ENCODE results near the gene RGL1. TPM values are rescaled to one million over a fixed set of nuclear protein-coding genes. Genes with fewer than 3 reads are reported as not detected.

Gene RGL1
- total RNA-seq, 4 donors from 2014 or later: 10.6 to 13.8 (median 11.3) TPM

DNA sequence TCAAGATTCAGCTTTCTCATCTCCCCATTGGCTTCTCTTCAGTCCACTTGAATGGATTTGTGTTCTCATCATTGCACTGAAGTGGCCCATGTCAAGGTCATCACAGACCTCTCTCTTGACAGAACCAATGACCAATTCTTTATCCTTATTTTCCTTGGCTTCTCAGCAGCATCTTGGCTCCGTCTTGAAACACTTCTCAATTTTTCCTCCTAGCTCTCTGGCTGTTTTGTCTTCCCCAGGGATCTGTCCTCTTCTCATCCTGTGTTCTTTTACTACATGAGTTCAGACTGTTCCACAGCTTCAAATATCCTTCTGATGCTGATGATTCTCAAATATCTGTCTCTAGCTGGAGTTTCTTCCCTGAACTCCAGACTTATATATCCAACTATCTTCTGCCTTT is 154.0 kb downstream of the RGL1 start:
- DNase-seq (ENCODE audit: low spot score in 2 of 2): no peak
- peak overlapping the region; percentile 63 for H3K27ac ChIP-seq
- H3K9me3 ChIP-seq: no peaks in the 10 kb centered on the region
- TF ChIP-seq POLR2A (IDR thresholded peaks at IDR 0.05): no peak
- no peak for TF ChIP-seq EP300 (IDR thresholded peaks at IDR 0.05)
- TF ChIP-seq POLR2AphosphoS5 (IDR thresholded peaks at IDR 0.05): no peak
- TF ChIP-seq CTCF (IDR thresholded peaks at IDR 0.05): no peak
- 68% methylated on average over 1 of the region's 1 CpG for WGBS
- no peaks in the 10 kb centered on the region for H3K4me1 ChIP-seq
- H3K4me3 ChIP-seq: no peak overlapping the region
- no peaks in the 10 kb centered on the region for H3K36me3 ChIP-seq
- H3K27me3 ChIP-seq: no peaks in the 10 kb centered on the region

DNA sequence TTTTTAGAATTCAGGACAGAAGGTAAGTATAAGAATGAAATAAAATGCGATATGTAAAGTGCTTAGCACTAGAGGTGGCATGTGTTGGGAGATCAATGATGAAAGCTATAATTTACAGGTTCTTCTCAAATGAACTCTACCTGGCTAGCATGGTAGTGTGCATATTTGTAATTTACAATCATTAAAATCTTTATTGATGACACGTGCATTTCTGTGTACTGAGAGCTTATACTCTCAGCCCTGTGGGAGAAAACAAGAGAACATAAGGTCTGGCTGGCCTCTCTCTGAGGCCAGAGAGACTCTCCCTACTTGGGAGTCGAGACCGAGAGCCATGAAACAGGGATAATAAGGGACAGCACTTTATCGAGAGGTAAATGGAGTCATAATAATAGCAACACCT is 156.2 kb downstream of the RGL1 start:
- Histone ChIP-seq H3K27ac (no peak overlapping the region), H3K27me3 (no peaks in the 10 kb centered on the region), H3K4me1 (no peaks in the 10 kb centered on the region), H3K9me3 (no peaks in the 10 kb centered on the region), H3K4me3 (no peak overlapping the region), H3K36me3 (no peaks in the 10 kb centered on the region)
- no peak for DNase-seq (ENCODE audit: low spot score in 2 of 2)
- TF ChIP-seq CTCF (IDR thresholded peaks at IDR 0.05) (no peak), EP300 (IDR thresholded peaks at IDR 0.05) (no peak), POLR2AphosphoS5 (IDR thresholded peaks at IDR 0.05) (no peak), POLR2A (IDR thresholded peaks at IDR 0.05) (no peak)
- 84% methylated on average over 5 of the region's 5 CpGs for WGBS

DNA sequence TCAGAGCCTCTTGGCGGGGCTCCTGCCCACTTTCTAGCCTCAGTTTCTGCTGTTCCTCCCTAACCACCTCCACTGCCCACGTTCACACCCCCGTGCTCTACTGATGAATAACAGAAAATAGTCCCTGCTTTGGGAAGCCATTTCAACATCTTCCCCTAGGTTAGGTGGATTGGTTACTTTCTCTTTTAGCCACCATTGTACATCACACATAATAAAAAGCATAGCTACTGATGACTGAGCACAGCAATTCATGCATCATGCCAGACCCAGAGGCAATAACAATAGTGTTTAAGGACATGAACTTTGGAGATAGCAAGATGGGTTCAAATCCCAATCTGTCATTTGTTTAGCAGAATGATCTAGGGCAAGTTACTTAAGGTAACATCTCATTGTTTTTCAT is 158.0 kb downstream of the RGL1 start:
- no peak for TF ChIP-seq EP300 (IDR thresholded peaks at IDR 0.05)
- TF ChIP-seq POLR2A (IDR thresholded peaks at IDR 0.05): no peak
- TF ChIP-seq POLR2AphosphoS5 (IDR thresholded peaks at IDR 0.05): no peak
- Histone ChIP-seq H3K27ac (no peak overlapping the region), H3K4me3 (no peak overlapping the region), H3K27me3 (no peaks in the 10 kb centered on the region), H3K9me3 (no peaks in the 10 kb centered on the region), H3K36me3 (no peaks in the 10 kb centered on the region), H3K4me1 (no peaks in the 10 kb centered on the region)
- DNase-seq (ENCODE audit: low spot score in 2 of 2): no peak
- whole genome bisulfite sequencing: 94% methylated on average over 3 of the region's 3 CpGs

- DNase-seq (ENCODE audit: low spot score in 2 of 2): no peak
- WGBS: 91% methylated on average over 1 of the region's 1 CpG
- Histone ChIP-seq H3K27ac (no peak overlapping the region), H3K27me3 (no peaks in the 10 kb centered on the region), H3K36me3 (no peaks in the 10 kb centered on the region), H3K4me3 (no peak overlapping the region), H3K4me1 (no peaks in the 10 kb centered on the region), H3K9me3 (no peaks in the 10 kb centered on the region)
- TF ChIP-seq POLR2AphosphoS5 (IDR thresholded peaks at IDR 0.05) (no peak), EP300 (IDR thresholded peaks at IDR 0.05) (no peak), POLR2A (IDR thresholded peaks at IDR 0.05) (no peak), CTCF (IDR thresholded peaks at IDR 0.05) (no peak)
Observed at GRCh38 chr1:183965726-183966125, 160.8 kb downstream of the RGL1 start.

- no peaks in the 10 kb centered on the region for H3K27me3 ChIP-seq
- no peak overlapping the region for H3K27ac ChIP-seq
- TF ChIP-seq EP300 (IDR thresholded peaks at IDR 0.05): no peak
- TF ChIP-seq CTCF (IDR thresholded peaks at IDR 0.05): no peak
- TF ChIP-seq POLR2AphosphoS5 (IDR thresholded peaks at IDR 0.05): no peak
- TF ChIP-seq POLR2A (IDR thresholded peaks at IDR 0.05): no peak
- H3K36me3 ChIP-seq: no peaks in the 10 kb centered on the region
- no peak overlapping the region for H3K4me3 ChIP-seq
- H3K4me1 ChIP-seq: no peaks in the 10 kb centered on the region
- H3K9me3 ChIP-seq: no peaks in the 10 kb centered on the region
- no peak for DNase-seq (ENCODE audit: low spot score in 2 of 2)
- WGBS: 85% methylated on average over 3 of the region's 3 CpGs
Observed at GRCh38 chr1:183966487-183966886, 161.6 kb downstream of the RGL1 start.

- no peak for DNase-seq (ENCODE audit: low spot score in 2 of 2)
- 75% methylated on average over 2 of the region's 2 CpGs for WGBS
- no peaks in the 10 kb centered on the region for H3K9me3 ChIP-seq
- H3K4me1 ChIP-seq: no peaks in the 10 kb centered on the region
- TF ChIP-seq CTCF (IDR thresholded peaks at IDR 0.05) (no peak), POLR2A (IDR thresholded peaks at IDR 0.05) (no peak), POLR2AphosphoS5 (IDR thresholded peaks at IDR 0.05) (no peak), EP300 (IDR thresholded peaks at IDR 0.05) (no peak)
- no peaks in the 10 kb centered on the region for H3K36me3 ChIP-seq
- H3K27me3 ChIP-seq: no peaks in the 10 kb centered on the region
- H3K27ac ChIP-seq: no peak overlapping the region
- H3K4me3 ChIP-seq: no peak overlapping the region
Observed at GRCh38 chr1:183967914-183968313, 163.0 kb downstream of the RGL1 start.
